ENCODE results near the gene TCF12.

TCF12 gene

GRCh38 chr15:57327985-57328471, 409.6 kb downstream of the TCF12 start:
- in situ Hi-C loops (cut with MboI; ENCODE audit: low sequenced_read_pairs): no loop called here

DNA sequence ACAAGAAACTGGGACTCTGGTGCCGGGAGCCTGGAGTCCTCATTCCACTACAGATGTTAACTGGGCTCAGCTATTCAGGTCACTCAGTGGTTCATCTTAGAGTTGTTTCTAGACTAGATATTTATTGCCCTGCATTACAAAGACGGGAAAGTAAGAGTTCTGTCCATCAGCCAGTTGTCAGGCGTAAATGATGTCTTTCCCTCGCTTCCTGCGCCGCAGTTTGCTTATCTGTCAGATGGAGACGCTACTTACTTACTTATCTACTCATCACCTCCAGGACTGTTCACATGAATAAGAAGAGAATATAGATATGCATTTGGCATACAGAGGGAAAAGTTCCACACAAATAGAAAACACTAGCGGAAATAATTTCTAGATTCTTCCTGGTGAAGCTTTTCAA, 410.0 kb downstream of the TCF12 start:
- in situ Hi-C loops (cut with MboI; ENCODE audit: low sequenced_read_pairs): no loop called here

- in situ Hi-C loops (cut with MboI; ENCODE audit: low sequenced_read_pairs): no loop called here
Observed at GRCh38 chr15:57328897-57329296, 410.5 kb downstream of the TCF12 start.

- in situ Hi-C loops (cut with MboI; ENCODE audit: low sequenced_read_pairs): no loop called here
Observed at GRCh38 chr15:57329582-57330367, 411.3 kb downstream of the TCF12 start.

DNA sequence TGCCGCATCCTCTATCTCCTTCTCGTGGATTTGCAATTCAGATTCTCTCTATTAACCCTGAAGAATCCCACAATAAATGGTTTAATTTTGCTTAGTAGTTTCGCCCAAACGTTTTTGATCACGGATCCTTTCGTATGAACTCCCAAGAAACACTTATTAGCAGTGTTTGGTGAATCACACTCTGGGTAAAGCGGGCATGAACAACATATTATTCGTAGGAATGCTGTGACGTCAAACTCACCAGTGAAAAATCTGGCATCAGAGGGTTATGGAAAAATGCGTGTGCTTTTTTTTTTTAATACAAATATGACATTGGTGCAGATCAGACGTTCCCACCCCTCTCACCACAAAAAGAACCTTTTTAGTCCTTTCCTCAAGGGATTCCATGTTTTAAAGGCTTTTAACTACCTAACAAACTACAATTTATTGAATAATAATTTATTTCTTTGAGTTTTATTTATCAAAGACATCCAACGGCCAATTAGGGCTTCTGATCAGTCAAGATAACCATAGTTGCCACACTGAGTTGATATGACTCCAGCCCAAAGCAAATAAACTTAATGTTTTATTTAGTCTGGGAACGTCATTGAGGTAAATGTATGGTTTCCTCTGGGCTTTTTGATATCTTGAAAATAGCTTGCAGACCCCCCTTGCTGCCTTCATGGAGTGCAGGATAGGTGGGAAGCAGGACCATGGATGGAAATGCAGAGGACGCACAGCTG, 412.3 kb downstream of the TCF12 start:
- in situ Hi-C loops (cut with MboI; ENCODE audit: low sequenced_read_pairs): no loop called here

DNA sequence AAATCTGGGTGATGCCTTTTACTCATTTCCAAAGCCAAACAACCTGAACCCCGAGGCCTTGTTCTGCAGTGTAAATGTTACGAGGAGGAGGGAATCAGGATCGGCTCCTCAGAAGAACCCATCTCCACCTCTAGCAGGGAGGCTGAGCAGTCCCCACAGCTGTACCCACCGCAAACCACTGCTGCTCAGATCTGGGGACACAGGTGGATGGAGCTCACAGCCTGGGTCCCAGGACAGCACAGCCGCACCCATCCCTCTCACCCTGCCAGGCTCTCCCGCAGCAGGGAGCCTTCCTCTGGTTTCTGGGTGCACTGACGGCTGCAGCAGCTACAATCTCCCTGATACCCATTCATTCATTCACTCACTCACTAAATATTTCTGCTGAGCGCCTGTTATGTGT, 413.9 kb downstream of the TCF12 start:
- in situ Hi-C loops (cut with MboI; ENCODE audit: low sequenced_read_pairs): no loop called here

DNA sequence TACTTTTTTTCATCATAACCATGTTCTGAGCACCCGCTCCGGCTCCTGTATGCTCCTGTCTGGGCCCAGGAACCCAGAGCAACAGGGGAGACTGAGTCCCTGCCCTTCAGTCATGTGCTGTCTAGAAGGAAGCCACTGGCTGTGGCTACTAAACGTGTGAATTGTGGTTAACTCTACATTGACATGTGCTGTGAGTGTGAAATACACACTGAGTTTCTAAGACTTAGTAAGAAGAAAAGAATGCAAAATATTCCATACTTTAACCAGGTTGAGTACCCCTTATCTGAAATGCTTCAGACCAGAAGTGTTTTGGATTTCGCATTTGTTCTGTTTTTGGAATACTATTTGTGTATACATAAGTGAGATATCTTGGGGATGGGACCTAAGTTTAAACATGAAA, 415.0 kb downstream of the TCF12 start:
- in situ Hi-C loops (cut with MboI; ENCODE audit: low sequenced_read_pairs): no loop called here

GRCh38 chr15:57334257-57334656, 415.8 kb downstream of the TCF12 start:
- in situ Hi-C loops (cut with MboI; ENCODE audit: low sequenced_read_pairs): no loop called here

DNA sequence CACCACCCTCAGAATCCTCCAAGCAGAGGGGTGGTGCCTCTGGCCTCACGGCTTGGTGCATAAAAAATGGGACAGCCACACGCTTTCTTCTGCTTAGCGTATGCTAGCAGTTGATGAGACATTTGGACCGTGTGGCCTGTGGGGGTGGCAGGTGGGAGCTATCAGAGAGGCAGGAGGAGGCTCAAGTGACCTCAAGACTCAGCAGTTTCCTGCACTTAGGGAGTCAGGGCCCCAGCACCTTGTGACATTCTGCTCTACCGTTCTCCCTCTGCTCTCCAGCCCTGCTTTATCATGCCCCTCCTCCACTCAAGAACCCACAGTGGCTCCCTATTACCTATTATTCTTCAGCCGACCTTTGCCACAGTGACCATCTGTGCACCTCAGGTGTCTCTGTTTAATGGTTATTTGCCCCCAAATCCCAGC, 416.9 kb downstream of the TCF12 start:
- in situ Hi-C loops (cut with MboI; ENCODE audit: low sequenced_read_pairs): no loop called here

GRCh38 chr15:57335719-57336118, 417.3 kb downstream of the TCF12 start:
- in situ Hi-C loops (cut with MboI; ENCODE audit: low sequenced_read_pairs): no loop called here

GRCh38 chr15:57337868-57338411, 419.5 kb downstream of the TCF12 start:
- in situ Hi-C loops (cut with MboI; ENCODE audit: low sequenced_read_pairs): no loop called here

GRCh38 chr15:57339321-57339720, 420.9 kb downstream of the TCF12 start:
- in situ Hi-C loops (cut with MboI; ENCODE audit: low sequenced_read_pairs): no loop called here

All from hTERT RPE-1 (cell line).